Left lung (tissue), 10 donors: ENCODE results near the gene GRID1. TPM values are rescaled to one million over a fixed set of nuclear protein-coding genes. Genes with fewer than 3 reads are reported as not detected.

Experiments
- ATAC-seq: fragments of 200-7000 bp; cut with Tn5 transposase; one replicate; pipeline ENCODE4 v1.9.1; 2020; ENCODE audit warnings: moderate library complexity
- DNase-seq, 4 donors: peaks; one replicate each; pipeline ENCODE4 v3.0.0-alpha.2; 2013 to 2020
- H3K27ac ChIP-seq, 2 donors: fragments of 200-600 bp; sonication (generic) in 1 of 2; one replicate each; pipeline versions ENCODE4 v1.5.0 to v1.8.0; 2020 to 2021
- H3K27me3 ChIP-seq, 2 donors: fragments of 200-600 bp; sonication (generic) in 1 of 2; one replicate each; pipeline versions ENCODE4 v1.5.0 to v1.8.0; 2020 to 2021
- H3K36me3 ChIP-seq, 2 donors: fragments of 200-600 bp; sonication (generic) in 1 of 2; one replicate each; pipeline versions ENCODE4 v1.5.0 to v1.8.0; 2020 to 2021
- H3K4me1 ChIP-seq, 2 donors: fragments of 200-600 bp; one replicate each; pipeline ENCODE4 v1.8.0; 2021
- H3K4me3 ChIP-seq, 2 donors: fragments of 200-600 bp; sonication (generic) in 1 of 2; one replicate each; pipeline versions ENCODE4 v1.5.0 to v1.8.0; 2020 to 2021; ENCODE audit warnings: mild to moderate bottlenecking in 1 of 2
- H3K9me3 ChIP-seq, 2 donors: fragments of 200-600 bp; sonication (generic) in 1 of 2; one replicate each; pipeline versions ENCODE4 v1.5.0 to v1.8.0; 2020 to 2021
- intact Hi-C, 2 donors: fragments of 100-400 bp; cut with DNase I; formaldehyde crosslinking; loops; one replicate each; pipeline versions ENCODE4 v1.11.2 to v1.14.2; 2022
- polyA plus RNA-seq, 6 donors: library from polyadenylated mRNA; unstranded; fragments of 120-200 nt; gene quantifications; one replicate each; pipeline ENCODE4 v1.2.1, GENCODE V29; 2013; ENCODE audit not compliant: insufficient read length in 6 of 6
- total RNA-seq, 2 donors: library from RNA; stranded (reverse); fragmentation: NEBNext Ultra II Directional; extraction: Animal tissue kit (Norgen Biotek cat#: 25700); gene quantifications; one replicate each; pipeline ENCODE4 v1.2.1, GENCODE V29; 2021
- TF ChIP-seq, protein P1 (sequence below), 2 donors: fragments of 200-600 bp; sonication (generic) in 1 of 2; IDR thresholded peaks; one replicate each; pipeline versions ENCODE4 v1.5.0 to v1.8.0; 2021; ENCODE audit warnings: antibody characterized with exemption in 2 of 2
- donor health status: DM: no; HTN: yes; CAD: no.
- donor health status: DM: no; HTN: no; CAD: no.

Gene GRID1
- total and polyA plus RNA-seq, 8 donors: 0.81 to 2.6 (median 1.2) TPM

DNA sequence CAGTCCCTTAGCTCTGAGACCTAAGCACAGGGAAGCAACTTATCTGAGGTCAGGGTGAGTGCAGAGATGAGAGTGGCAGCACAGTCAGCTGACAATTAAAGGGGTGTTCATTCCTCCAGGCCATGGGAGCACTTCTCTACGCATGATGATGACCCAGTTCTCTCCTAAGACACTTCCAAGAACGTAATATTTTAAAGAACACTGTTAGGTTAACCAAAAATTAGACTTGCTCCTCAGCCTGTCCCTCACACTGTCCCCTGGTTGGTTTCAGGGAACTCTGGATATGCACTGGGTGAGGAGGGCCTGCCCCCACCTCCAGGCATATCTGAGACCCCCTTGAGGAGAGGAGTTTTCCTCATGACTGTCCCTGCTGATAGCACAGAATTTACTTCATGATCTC, 767.5 kb downstream of the GRID1 start:
- Histone ChIP-seq H3K4me3 (no peak overlapping the region), H3K9me3 (no peaks in the 10 kb centered on the region), H3K4me1 (no peaks in the 10 kb centered on the region), H3K36me3 (no peaks in the 10 kb centered on the region), H3K27me3 (no peaks in the 10 kb centered on the region), H3K27ac (no peak overlapping the region)
- no peak for ATAC-seq
- intact Hi-C loops: no loop called here
- TF ChIP-seq, protein P1, sequence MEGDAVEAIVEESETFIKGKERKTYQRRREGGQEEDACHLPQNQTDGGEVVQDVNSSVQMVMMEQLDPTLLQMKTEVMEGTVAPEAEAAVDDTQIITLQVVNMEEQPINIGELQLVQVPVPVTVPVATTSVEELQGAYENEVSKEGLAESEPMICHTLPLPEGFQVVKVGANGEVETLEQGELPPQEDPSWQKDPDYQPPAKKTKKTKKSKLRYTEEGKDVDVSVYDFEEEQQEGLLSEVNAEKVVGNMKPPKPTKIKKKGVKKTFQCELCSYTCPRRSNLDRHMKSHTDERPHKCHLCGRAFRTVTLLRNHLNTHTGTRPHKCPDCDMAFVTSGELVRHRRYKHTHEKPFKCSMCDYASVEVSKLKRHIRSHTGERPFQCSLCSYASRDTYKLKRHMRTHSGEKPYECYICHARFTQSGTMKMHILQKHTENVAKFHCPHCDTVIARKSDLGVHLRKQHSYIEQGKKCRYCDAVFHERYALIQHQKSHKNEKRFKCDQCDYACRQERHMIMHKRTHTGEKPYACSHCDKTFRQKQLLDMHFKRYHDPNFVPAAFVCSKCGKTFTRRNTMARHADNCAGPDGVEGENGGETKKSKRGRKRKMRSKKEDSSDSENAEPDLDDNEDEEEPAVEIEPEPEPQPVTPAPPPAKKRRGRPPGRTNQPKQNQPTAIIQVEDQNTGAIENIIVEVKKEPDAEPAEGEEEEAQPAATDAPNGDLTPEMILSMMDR (IDR thresholded peaks at IDR 0.05): no peak
- DNase-seq: no peak

DNA sequence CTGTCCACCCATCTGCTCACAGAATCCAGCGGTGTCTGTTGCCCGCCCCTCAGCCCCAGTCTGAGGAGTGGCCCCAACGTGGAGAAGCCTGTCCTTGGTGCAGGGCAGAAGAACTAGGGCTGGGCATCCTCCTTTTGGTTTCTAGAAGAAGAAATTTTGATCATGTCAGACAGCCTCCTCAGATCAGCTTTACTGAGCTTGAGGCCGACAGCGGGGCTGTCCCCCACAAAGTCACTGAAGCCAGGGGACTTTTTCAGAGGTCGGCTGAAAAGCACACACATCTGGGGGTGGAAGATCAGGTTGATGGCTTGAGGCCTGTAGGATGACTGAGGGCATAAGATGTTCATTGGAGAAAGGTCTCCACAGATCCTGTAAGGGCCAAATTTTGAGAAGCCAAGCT, 767.9 kb downstream of the GRID1 start:
- no peaks in the 10 kb centered on the region for H3K4me1 ChIP-seq
- H3K27ac ChIP-seq: no peak overlapping the region
- no peak for DNase-seq
- no peaks in the 10 kb centered on the region for H3K27me3 ChIP-seq
- no peak overlapping the region for H3K4me3 ChIP-seq
- ATAC-seq: no peak
- intact Hi-C loops: no loop called here
- H3K9me3 ChIP-seq: no peaks in the 10 kb centered on the region
- H3K36me3 ChIP-seq: no peaks in the 10 kb centered on the region
- TF ChIP-seq, protein P1 (IDR thresholded peaks at IDR 0.05): no peak

DNA sequence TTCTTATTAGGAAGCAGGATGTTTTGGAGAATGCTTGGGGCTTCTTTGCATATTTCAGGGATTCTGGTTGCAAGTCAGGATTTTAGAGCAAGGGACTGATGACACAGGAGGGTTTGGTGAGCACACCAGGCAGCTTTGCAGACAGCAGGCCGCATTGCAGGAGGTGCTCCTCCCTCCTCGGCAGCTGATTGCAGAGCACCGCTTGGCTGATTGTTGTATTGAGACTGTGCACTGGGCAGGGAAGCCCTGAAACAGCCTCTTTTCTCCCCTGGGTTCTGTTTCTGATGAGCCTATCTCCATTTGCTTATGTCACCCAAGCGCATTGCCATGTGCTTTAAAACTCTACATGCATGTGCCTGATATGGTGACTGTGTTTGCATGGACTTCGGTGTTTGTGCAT, 769.6 kb downstream of the GRID1 start:
- no peaks in the 10 kb centered on the region for H3K27me3 ChIP-seq
- H3K4me1 ChIP-seq: no peaks in the 10 kb centered on the region
- no peaks in the 10 kb centered on the region for H3K9me3 ChIP-seq
- TF ChIP-seq, protein P1 (IDR thresholded peaks at IDR 0.05): no peak
- H3K27ac ChIP-seq: no peak overlapping the region
- no peak for ATAC-seq
- DNase-seq: no peak
- H3K36me3 ChIP-seq: no peaks in the 10 kb centered on the region
- intact Hi-C loops: no loop called here
- H3K4me3 ChIP-seq: no peak overlapping the region

- TF ChIP-seq, protein P1 (IDR thresholded peaks at IDR 0.05): no peak
- no peak for ATAC-seq
- intact Hi-C loops: no loop called here
These were observed 770.2 kb downstream of the GRID1 start for GRCh38 chr10:85596389-85596788.

DNA sequence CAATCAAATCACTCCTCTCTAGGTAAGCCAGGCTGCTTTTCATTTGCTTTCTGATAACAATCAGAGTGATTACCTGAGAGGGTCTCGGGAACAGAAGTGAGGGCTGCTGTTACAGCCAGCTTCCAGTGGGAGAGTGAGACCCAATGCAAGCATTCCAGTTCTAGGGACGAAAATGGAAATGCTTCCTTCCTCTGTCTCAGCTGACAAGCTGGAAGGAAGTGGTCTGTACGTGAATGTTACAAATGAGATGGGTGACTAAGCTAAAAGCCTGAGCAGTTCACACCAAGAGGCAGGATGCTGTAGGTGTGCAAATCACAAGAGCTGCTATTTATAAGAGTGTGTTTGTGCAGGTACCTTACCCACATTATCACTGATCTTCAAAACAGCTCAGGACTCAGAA, 772.4 kb downstream of the GRID1 start:
- Histone ChIP-seq H3K36me3 (no peaks in the 10 kb centered on the region), H3K27me3 (no peaks in the 10 kb centered on the region), H3K9me3 (no peaks in the 10 kb centered on the region), H3K4me1 (no peaks in the 10 kb centered on the region), H3K27ac (no peak overlapping the region), H3K4me3 (no peak overlapping the region)
- intact Hi-C loops: no loop called here
- ATAC-seq (no peak), DNase-seq (no peak)
- TF ChIP-seq, protein P1 (IDR thresholded peaks at IDR 0.05): no peak

More at GRCh38 chr10:85596389-85596788, 770.2 kb downstream of the GRID1 start:
- Histone ChIP-seq H3K9me3 (no peaks in the 10 kb centered on the region), H3K27ac (no peak overlapping the region), H3K36me3 (no peaks in the 10 kb centered on the region), H3K4me1 (no peaks in the 10 kb centered on the region), H3K4me3 (no peak overlapping the region), H3K27me3 (no peaks in the 10 kb centered on the region)
- DNase-seq: no peak
